SK-N-SH treated with all-trans-retinoic acid at 6 μM for 48 hours (cell line): ENCODE measurements around the gene PNKD.

Experiments
- ATAC-seq: fragments of 200-7000 bp; cut with Tn5 transposase; 3 replicates; pipeline ENCODE4 v1.9.1; 2020; ENCODE audit warnings: mild to moderate bottlenecking, moderate library complexity
- ARNTL ChIP-seq: fragments of 450-650 bp; formaldehyde crosslinking; IDR thresholded peaks from 2 replicates; pipeline ENCODE4 v1.5.0; 2020; ENCODE audit warnings: low read depth, mild to moderate bottlenecking, moderate library complexity, borderline replicate concordance
- BACH2 ChIP-seq: fragments of 250-450 bp; sonication (Bioruptor Pico); IDR thresholded peaks from 2 replicates; pipeline ENCODE4 v1.9.0; 2021; ENCODE audit warnings: mild to moderate bottlenecking, borderline replicate concordance
- CSDC2 ChIP-seq: fragments of 250-450 bp; sonication (Bioruptor Pico); IDR thresholded peaks from 2 replicates; pipeline ENCODE4 v1.5.0; 2020; ENCODE audit warnings: mild to moderate bottlenecking, moderate library complexity
- CSRNP3 ChIP-seq: fragments of 250-450 bp; sonication (Bioruptor Pico); IDR thresholded peaks from 2 replicates; pipeline ENCODE4 v1.5.1; 2021; ENCODE audit warnings: mild to moderate bottlenecking, moderate library complexity
- ESRRG ChIP-seq: fragments of 250-450 bp; sonication (Bioruptor Pico); IDR thresholded peaks from 2 replicates; pipeline ENCODE4 v1.6.1; 2021; ENCODE audit warnings: mild to moderate bottlenecking
- GLIS3 ChIP-seq: fragments of 250-450 bp; sonication (Bioruptor Pico); IDR thresholded peaks from 2 replicates; pipeline ENCODE4 v1.5.0; 2020; ENCODE audit warnings: mild to moderate bottlenecking, moderate library complexity
- ISL1 ChIP-seq: fragments of 250-450 bp; sonication (Bioruptor Pico); IDR thresholded peaks from 2 replicates; pipeline ENCODE4 v2.1.2; 2022; ENCODE audit warnings: mild to moderate bottlenecking, moderate library complexity
- PATZ1 ChIP-seq: fragments of 250-450 bp; sonication (Bioruptor Pico); IDR thresholded peaks from 2 replicates; pipeline ENCODE4 v1.8.0; 2020; ENCODE audit warnings: mild to moderate bottlenecking, moderate library complexity, borderline replicate concordance
- POU6F1 ChIP-seq: fragments of 250-450 bp; sonication (Bioruptor Pico); IDR thresholded peaks from 2 replicates; pipeline ENCODE4 v1.8.0; 2021; ENCODE audit warnings: low read depth, mild to moderate bottlenecking, moderate library complexity, borderline replicate concordance
- PPARA ChIP-seq: fragments of 250-450 bp; sonication (Bioruptor Pico); IDR thresholded peaks from 2 replicates; pipeline ENCODE4 v1.5.0; 2020; ENCODE audit warnings: mild to moderate bottlenecking, borderline replicate concordance
- RARB ChIP-seq: fragments of 250-450 bp; sonication (Bioruptor Pico); IDR thresholded peaks from 2 replicates; pipeline ENCODE4 v1.8.0; 2021; ENCODE audit warnings: mild to moderate bottlenecking, moderate library complexity
- SNAI2 ChIP-seq: fragments of 250-450 bp; sonication (Bioruptor Pico); IDR thresholded peaks from 2 replicates; pipeline ENCODE4 v1.5.0; 2020; ENCODE audit warnings: mild to moderate bottlenecking, moderate library complexity
- TCF4 ChIP-seq: fragments of 250-450 bp; sonication (Bioruptor Pico); IDR thresholded peaks from 2 replicates; pipeline ENCODE4 v1.8.0; 2021; ENCODE audit warnings: mild to moderate bottlenecking, moderate library complexity, borderline replicate concordance
- TOX ChIP-seq: fragments of 250-450 bp; sonication (Bioruptor Pico); IDR thresholded peaks from 2 replicates; pipeline ENCODE4 v1.8.0; 2021; ENCODE audit warnings: mild to moderate bottlenecking, moderate library complexity, borderline replicate concordance
- TSHZ2 ChIP-seq: fragments of 250-450 bp; sonication (Bioruptor Pico); IDR thresholded peaks from 2 replicates; pipeline ENCODE4 v1.5.0; 2020; ENCODE audit warnings: mild to moderate bottlenecking, moderate library complexity
- ZFP3 ChIP-seq: fragments of 250-450 bp; sonication (Bioruptor Pico); IDR thresholded peaks from 2 replicates; pipeline ENCODE4 v1.5.0; 2020; ENCODE audit warnings: mild to moderate bottlenecking, moderate library complexity
- ZFP30 ChIP-seq: fragments of 450-650 bp; formaldehyde crosslinking; IDR thresholded peaks from 2 replicates; pipeline ENCODE4 v1.5.0; 2022; ENCODE audit warnings: mild to moderate bottlenecking, moderate library complexity
- ZNF565 ChIP-seq: fragments of 450-650 bp; formaldehyde crosslinking; conservative IDR thresholded peaks from 2 replicates; pipeline ENCODE4 v1.5.0; 2020; ENCODE audit warnings: low read depth, mild to moderate bottlenecking, moderate library complexity
- ZNF8 ChIP-seq: fragments of 450-650 bp; formaldehyde crosslinking; IDR thresholded peaks from 2 replicates; pipeline ENCODE4 v1.5.0; 2020; ENCODE audit warnings: mild to moderate bottlenecking, moderate library complexity

PNKD gene

GRCh38 chr2:218269900-218270720 is at the start of gene PNKD, which contains the start of gene AAMP:
Gene PNKD (plus strand): TSS chr2:218270519. CDS start chr2:218270536, 17 bp downstream.
Gene AAMP (minus strand): TSS chr2:218270137. CDS start chr2:218270086, 51 bp downstream.
- TF ChIP-seq ZNF8 (CRISPR knock-in tag) (no peak), TSHZ2 (CRISPR knock-in tag) (0 out of 2 replicates have a peak, but pooled peaks have one; percentile 51)
- ATAC-seq: peak; percentile 95

GRCh38 chr2:218221000-218221399 is 49.3 kb upstream of the PNKD start:
- ATAC-seq: no peak
- TF ChIP-seq PATZ1 (CRISPR knock-in tag) (no peak), SNAI2 (no peak), ZNF8 (CRISPR knock-in tag) (no peak), TCF4 (CRISPR knock-in tag) (no peak), ESRRG (CRISPR knock-in tag) (no peak), ARNTL (no peak), ZFP3 (CRISPR knock-in tag) (no peak)

GRCh38 chr2:218223046-218223445 is 47.3 kb upstream of the PNKD start:
- no peak for TF ChIP-seq ARNTL
- TF ChIP-seq TOX (CRISPR knock-in tag): no peak
- no peak for TF ChIP-seq ISL1
- no peak for TF ChIP-seq CSDC2 (CRISPR knock-in tag)
- TF ChIP-seq ZFP30 (CRISPR knock-in tag): no peak
- no peak for TF ChIP-seq BACH2 (CRISPR knock-in tag)
- TF ChIP-seq RARB (CRISPR knock-in tag): no peak
- TF ChIP-seq PPARA (CRISPR knock-in tag): no peak
- TF ChIP-seq, all 23 proteins: peak for 0
- ATAC-seq: no peak

GRCh38 chr2:218224186-218224585 is 46.1 kb upstream of the PNKD start:
- ATAC-seq: no peak
- TF ChIP-seq BACH2 (CRISPR knock-in tag) (no peak), ZNF565 (no peak), CSRNP3 (CRISPR knock-in tag) (no peak), POU6F1 (CRISPR knock-in tag) (no peak), ZFP30 (CRISPR knock-in tag) (no peak), PATZ1 (CRISPR knock-in tag) (no peak), TSHZ2 (CRISPR knock-in tag) (no peak), TCF4 (CRISPR knock-in tag) (no peak), PPARA (CRISPR knock-in tag) (no peak), ESRRG (CRISPR knock-in tag) (no peak), GLIS3 (CRISPR knock-in tag) (no peak), RARB (CRISPR knock-in tag) (no peak)
